CD4-positive, alpha-beta T cell treated with Interleukin-4 for 4 hours (primary cell): ENCODE data around the gene TCF25.

Experiments
- DNase-seq: peaks from one replicate; pipeline ENCODE4 v3.0.0-alpha.2; 2020

The TCF25 gene

GRCh38 chr16:89881368-89881730 lies 8.0 kb downstream of the TCF25 start:
- no peak for DNase-seq

- DNase-seq = no peak
These were observed 10.1 kb downstream of the TCF25 start for GRCh38 chr16:89883346-89884040.

DNA sequence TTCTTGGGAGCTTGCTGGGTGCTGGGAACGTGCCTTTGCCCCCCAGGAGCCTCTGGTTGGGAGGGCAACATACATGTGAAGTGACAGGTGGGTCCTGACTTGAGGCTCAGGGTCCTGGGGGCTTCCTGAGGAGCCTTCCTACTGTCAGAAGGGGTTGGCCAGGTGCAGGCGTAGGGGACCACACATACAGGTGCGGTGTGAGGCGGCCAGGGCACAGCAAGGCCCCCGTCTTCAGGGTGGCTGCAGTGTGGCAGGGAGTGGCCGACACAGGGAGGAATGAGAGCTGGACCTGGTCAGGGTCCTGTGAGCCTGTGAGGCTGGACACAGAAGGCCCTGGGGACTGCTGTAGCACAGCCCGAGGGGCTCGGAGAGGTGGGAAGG lies 10.6 kb downstream of the TCF25 start:
- DNase-seq = no peak

DNA sequence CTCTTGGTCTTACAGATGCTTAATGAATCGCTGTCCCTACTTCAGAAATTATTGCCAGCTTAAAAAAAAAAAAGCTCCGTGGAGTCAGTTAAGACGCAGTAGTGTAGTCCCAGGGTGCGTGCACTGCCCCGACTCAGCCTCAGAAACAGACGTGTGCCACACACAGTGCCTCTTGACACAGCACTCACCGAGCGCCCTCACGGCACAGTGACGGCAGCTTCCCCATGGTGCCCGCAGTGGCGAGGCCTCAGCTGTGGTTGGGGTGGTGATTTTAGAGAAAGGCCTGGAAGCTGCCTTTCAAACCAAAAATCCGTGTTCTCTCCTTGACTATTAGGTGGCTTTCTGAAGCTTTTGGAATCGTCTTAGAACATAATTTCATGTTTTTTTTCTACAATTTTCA lies 13.9 kb downstream of the TCF25 start:
- no peak for DNase-seq

GRCh38 chr16:89890200-89890599 lies 16.8 kb downstream of the TCF25 start:
- DNase-seq = no peak

DNA sequence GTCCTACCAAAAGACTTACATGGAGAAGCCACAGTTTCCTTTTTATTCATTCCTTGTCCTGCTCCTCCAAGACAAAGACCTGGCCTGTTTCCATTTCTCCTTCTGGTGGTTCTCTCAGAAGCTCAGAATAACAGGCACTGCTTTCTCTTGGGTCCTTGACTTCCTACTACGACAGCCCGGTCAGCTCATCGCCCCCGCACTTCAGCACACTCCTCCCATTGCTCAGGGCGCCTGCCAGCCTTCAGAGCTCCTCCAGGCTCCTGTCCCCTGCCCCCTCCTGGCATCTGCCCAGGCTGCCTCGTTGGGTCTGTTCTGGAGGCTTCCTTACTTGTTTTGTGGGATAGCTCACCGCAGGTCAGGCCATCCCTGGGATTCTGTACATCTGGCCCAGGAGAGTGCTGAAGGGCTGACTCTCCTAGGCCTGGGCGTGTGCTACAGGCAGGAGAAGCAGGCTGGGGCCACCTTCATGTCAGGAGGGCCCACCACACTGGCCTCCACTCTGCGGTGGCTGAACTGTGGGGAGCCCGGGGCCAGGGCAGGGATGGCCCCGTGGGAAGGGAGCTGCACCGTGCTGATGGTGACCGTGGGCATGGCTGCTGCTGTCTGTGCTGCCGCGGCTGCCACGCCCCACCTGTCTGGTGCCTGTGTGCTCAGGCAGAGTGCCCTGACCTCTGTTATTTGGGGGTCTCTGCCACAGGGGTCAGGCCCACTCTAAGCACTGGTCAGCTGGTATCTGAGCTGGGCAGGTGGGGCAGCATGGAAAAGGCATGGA lies 17.7 kb downstream of the TCF25 start:
- no peak for DNase-seq

DNA sequence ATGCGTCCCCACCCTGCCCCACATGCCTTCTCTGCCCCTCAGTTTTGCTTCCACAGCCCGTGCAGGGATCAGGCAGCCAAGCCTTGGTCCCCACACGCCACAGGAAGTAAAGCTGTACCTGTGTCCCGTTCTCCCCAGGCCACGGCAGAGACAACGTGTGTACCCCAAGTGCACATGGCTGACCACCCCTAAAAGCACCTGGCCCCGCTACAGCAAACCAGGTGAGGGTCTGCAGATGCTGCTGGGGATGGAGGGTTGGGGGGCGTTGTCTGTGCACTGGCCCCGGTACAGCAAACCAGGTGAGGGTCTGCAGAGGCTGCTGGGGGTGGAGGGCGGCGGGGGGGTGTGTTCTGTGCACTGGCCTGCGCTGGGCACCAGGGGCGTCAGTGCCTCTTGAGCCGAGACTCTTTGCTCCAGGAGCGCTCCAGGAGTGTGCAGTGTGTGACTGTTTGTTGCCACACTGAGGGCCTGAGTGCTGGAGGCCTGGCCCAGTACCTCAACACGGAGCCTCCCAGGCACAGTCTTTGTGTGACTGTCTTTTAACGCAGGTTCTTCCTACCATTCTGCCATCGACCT lies 18.8 kb downstream of the TCF25 start:
- no peak for DNase-seq

GRCh38 chr16:89892635-89893034 lies 19.2 kb downstream of the TCF25 start:
- DNase-seq = no peak

DNA sequence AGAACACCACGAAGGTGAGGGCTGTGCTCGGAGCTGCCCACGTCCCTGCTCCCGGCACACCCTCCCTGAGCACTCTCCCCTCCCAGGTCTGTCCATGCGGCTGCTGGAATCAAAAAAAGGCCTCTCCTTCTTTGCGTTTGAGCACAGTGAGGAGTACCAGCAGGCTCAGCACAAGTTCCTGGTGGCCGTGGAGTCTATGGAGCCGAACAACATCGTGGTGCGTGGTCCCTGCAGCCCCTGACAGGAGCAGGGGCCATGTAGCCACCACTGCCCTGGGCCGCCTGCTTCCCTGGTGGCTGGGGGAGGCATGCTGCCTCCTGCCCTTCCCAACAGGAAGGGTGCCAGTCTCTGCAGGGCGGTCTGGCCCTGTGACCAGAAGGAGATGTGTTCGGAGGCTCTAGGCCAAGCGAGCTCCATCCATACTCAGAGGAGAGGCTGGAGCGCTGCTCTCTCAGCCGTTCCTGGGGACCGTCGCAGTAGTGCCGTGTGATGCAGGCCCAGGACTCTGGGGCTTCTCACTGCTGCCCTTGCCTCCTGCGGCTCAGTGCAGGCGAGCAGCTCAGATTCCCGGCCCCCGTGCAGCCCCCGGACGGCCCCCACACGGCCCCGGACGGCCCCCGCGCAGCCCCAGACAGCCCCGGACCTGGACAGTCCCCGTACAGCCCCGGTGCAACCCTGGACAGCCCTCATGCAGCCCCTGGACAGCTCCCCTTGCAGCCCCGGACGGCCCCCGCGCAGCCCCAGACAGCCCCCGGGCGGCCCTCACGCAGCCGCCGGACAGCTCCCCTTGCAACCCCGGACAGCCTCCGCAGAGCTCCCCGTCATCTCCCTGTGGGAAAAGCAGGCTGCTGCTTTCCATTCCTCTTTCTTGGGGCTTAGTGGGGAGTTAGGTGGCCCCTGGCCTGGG lies 20.5 kb downstream of the TCF25 start:
- DNase-seq = no peak

GRCh38 chr16:89895482-89896250 lies 22.3 kb downstream of the TCF25 start:
- no peak for DNase-seq

DNA sequence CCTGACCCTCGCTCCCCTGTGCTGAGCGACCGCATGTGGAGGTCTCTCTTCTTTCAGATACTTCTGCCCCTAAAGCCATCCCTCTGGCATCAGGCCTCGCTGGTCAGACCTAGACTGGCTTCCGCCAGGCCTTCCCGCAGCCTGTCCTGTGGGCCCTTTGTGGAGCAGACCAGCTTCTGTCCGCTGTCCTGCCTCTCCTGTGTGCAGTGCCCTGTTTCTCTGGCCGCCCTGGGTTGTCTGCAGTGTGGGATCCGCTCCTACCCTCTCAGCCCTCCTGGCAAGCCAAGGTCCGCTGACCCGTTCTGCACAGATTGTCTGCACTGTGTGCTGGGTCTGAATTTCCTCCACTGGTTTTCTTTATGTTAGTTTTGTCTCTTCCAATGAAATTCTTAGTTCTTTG lies 23.8 kb downstream of the TCF25 start:
- no peak for DNase-seq

DNA sequence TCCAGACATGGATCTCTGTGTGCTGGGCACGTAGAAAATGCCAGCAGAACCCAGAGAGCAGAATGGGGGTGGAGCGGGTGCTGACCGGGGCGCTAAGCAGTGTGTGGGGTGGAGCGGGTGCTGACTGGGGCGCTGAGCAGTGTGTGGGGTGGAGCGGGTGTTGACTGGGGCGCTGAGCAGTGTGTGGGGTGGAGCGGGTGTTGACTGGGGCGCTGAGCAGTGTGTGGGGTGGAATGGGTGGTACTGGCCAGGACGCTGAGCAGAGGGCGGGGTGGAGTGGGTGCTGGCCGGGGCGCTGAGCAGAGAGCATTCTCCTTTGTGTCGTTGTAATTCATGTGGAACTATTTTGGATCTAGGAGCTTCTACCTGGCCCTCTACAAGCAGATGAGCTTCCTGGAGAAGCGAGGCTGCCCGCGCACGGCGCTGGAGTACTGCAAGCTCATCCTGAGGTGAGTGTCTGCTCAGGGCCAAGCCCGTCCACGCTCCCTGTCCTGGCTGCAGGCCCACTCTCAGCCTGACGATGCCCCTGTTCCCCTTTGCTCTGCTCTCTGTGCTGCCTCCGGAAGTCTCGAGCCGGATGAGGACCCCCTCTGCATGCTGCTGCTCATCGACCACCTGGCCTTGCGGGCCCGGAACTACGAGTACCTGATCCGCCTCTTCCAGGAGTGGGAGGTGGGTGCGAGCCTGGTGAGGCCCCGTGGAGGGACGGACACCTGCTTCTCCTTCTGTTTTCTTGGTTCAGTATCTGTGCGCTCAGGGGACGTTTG lies 25.0 kb downstream of the TCF25 start:
- DNase-seq = no peak

DNA sequence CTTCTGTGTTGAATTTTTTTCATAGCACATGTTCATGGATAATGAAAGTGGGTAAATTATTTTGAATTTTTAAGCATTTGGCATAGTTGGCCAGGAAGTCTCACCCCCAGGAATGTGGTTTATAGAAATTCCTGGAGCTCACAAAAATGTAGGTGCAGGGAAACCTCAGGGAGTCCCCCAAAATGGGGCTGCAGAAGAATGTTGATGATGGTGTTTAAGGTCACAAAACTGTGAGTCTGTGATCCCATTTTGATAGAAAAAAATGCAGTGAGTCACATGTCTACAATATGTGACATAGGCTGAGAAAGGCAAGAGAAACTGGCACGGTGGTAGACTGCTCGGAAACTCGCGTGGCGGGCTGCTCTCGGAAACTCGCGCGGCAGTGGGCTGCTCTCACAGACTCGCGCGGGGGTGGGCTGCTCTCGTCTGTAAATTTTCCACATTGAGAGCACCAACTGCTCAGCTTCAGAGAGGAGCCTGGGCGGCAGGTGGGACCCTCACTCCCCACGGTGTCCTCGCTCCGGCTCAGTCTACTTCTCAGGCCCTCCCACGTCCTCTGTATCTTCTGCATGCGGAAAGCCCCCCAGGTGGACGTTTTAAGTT lies 26.6 kb downstream of the TCF25 start:
- DNase-seq = no peak

GRCh38 chr16:89900885-89901284 lies 27.5 kb downstream of the TCF25 start:
- DNase-seq = no peak

GRCh38 chr16:89902980-89903379 lies 29.6 kb downstream of the TCF25 start:
- DNase-seq = no peak

- no peak for DNase-seq
These were observed 30.6 kb downstream of the TCF25 start for GRCh38 chr16:89903908-89904515.

DNA sequence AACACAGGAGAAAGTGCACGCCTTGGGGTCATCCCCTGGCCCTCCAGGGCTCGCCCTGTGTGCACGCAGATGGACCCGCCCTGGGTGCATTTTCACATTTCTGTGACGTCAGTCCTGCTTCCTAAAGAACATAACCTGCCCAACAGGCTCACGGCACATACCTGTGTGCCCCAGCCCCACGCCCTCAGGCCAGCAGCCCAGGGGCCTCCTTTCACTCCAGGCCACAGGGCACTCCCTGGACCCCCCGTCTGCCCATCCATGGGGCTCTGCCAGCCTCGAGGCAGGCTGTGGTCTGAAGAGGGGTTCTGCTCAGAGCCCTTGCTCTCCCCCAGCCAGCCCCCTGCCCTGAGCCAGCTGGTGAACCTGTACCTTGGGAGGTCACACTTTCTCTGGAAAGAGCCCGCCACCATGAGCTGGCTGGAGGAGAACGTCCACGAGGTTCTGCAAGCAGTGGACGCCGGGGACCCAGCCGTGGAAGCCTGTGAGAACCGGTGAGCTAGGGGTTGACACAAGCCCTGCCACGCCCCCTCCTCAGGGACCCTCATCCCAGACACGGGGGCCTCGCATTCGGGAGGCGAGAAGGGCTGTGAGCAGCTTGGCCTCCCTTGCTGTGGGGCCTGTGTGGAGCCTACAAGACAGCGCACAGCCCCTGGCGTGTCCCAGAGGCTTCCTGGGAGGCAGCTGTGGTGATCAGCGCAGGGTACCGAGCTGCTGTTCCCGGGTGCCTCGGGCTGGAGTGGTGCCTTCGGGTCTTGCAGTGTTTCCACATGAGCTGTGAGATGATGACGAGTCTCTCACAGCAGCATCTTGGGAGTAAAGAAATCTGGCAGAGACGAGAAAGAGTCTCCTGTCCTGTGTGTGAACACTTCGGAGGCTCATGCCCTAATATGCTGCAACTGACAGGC lies 31.5 kb downstream of the TCF25 start:
- DNase-seq = no peak

GRCh38 chr16:89905511-89906139 lies 32.2 kb downstream of the TCF25 start:
- no peak for DNase-seq
